HG03060 (cell line): Measurements from ENCODE around the gene DCST2.

Experiments
- ATAC-seq: cut with Tn5 transposase; IDR thresholded peaks from one replicate; pipeline ENCODE4 v1.9.1; 2021; ENCODE audit warnings: low read depth, moderate number of reproducible peaks; ENCODE audit not compliant: unreplicated experiment

Gene DCST2

GRCh38 chr1:155030243-155030795 lies 3.3 kb downstream of the DCST2 start:
- ATAC-seq, result no peak

- ATAC-seq, result no peak
Measured at GRCh38 chr1:155029513-155030242, 3.9 kb downstream of the DCST2 start.

- no peak for ATAC-seq
Measured at GRCh38 chr1:155026588-155026987, 7.0 kb downstream of the DCST2 start.

- ATAC-seq, result no peak
Measured at GRCh38 chr1:155026154-155026553, 7.4 kb downstream of the DCST2 start.

GRCh38 chr1:155024315-155024714 lies 9.3 kb downstream of the DCST2 start:
- no peak for ATAC-seq

GRCh38 chr1:155023627-155024026 lies 10.0 kb downstream of the DCST2 start:
- no peak for ATAC-seq

GRCh38 chr1:155022927-155023236 lies 10.7 kb downstream of the DCST2 start:
- no peak for ATAC-seq

- ATAC-seq, result no peak
Measured at GRCh38 chr1:155022136-155022926, 11.2 kb downstream of the DCST2 start.

GRCh38 chr1:155019377-155020245 lies 14.0 kb downstream of the DCST2 start:
- ATAC-seq, result no peak

- ATAC-seq, result no peak
Measured at GRCh38 chr1:155018617-155019348, 14.8 kb downstream of the DCST2 start.

GRCh38 chr1:155017946-155018316 lies 15.7 kb downstream of the DCST2 start:
- ATAC-seq, result no peak

GRCh38 chr1:155017041-155017945 lies 16.3 kb downstream of the DCST2 start:
- no peak for ATAC-seq

- no peak for ATAC-seq
Measured at GRCh38 chr1:155016231-155016831, 17.2 kb downstream of the DCST2 start.

- ATAC-seq, result no peak
Measured at GRCh38 chr1:155015527-155016230, 17.9 kb downstream of the DCST2 start.

- ATAC-seq, result no peak
Measured at GRCh38 chr1:155014709-155015508, 18.7 kb downstream of the DCST2 start.

- no peak for ATAC-seq
Measured at GRCh38 chr1:155013632-155014031, 19.9 kb downstream of the DCST2 start.

GRCh38 chr1:155012776-155013602 lies 20.6 kb downstream of the DCST2 start:
- no peak for ATAC-seq
